GM13976 (cell line): ENCODE results near the gene C1orf174.
A peak's percentile ranks its signal among the peaks of the same experiment; 100 is the strongest.

Experiments
- DNase-seq: peaks from one replicate; pipeline ENCODE4 v3.0.0; 2012; ENCODE audit warnings: low spot score
- in situ Hi-C: fragments of 300-500 bp; cut with MboI; formaldehyde crosslinking; loops from one replicate; pipeline ENCODE4 v1.12.0; 2022; ENCODE audit warnings: low sequenced_read_pairs, mixed read lengths, inconsistent platforms; ENCODE audit not compliant: unreplicated experiment
- TF ChIP-seq, protein P1 (sequence below): IDR thresholded peaks from 2 replicates; pipeline ENCODE4 v1.5.1; 2012; ENCODE audit warnings: borderline replicate concordance, mild to moderate bottlenecking; ENCODE audit not compliant: insufficient read depth; ENCODE audit errors: extremely low read depth, missing control alignments, control extremely low read depth

Gene C1orf174

DNA sequence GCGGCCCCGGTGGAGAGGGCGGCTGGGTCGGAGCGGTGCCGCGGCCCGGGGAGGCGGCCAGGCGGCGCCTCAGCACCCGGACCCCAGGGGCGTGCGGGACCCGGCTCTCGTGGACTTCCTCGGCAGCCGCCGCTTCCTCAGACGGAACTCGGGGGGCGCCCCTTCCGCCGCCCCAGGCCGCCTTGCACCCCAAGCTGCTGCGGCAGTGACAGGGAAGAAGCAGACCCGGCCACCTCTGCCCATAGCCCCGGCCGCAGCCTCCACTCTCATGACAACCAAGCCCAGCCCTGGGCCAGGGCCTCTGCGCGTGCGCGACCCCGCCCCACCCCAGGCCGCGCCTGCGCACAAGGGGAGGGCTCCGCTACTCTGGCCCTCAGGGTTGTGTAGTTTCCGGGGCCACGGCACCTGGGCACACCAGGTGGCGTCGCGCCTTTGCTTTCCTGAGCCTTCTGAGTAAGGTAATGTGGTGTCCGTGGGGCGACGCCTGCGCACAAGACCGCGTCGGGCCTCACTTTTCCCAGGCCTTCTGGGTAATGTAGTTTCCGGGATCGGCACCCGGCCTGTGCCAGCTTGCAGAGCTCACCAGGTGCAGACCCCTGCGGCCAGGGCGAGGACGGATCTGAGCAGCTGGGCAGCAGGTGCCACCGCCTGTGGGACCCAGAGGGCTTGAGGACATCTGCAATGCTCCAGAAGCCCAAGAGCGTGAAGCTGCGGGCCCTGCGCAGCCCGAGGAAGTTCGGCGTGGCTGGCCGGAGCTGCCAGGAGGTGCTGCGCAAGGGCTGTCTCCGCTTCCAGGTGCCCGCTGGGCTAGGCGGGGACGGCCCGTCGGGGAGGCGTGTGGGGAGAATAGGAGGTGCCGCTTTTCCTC lies 42.9 kb downstream of the C1orf174 start, which contains the start of the genes CEP104 and DFFB:
Gene CEP104 (minus strand): TSS at position 289 of the 868 bp plus-strand sequence. CDS start 4,804 bp downstream, outside the sequence.
Gene DFFB (plus strand): TSS at position 554 of the 868 bp plus-strand sequence. CDS start 128 bp downstream, at position 682.
- TF ChIP-seq, protein P1, sequence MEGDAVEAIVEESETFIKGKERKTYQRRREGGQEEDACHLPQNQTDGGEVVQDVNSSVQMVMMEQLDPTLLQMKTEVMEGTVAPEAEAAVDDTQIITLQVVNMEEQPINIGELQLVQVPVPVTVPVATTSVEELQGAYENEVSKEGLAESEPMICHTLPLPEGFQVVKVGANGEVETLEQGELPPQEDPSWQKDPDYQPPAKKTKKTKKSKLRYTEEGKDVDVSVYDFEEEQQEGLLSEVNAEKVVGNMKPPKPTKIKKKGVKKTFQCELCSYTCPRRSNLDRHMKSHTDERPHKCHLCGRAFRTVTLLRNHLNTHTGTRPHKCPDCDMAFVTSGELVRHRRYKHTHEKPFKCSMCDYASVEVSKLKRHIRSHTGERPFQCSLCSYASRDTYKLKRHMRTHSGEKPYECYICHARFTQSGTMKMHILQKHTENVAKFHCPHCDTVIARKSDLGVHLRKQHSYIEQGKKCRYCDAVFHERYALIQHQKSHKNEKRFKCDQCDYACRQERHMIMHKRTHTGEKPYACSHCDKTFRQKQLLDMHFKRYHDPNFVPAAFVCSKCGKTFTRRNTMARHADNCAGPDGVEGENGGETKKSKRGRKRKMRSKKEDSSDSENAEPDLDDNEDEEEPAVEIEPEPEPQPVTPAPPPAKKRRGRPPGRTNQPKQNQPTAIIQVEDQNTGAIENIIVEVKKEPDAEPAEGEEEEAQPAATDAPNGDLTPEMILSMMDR = peak; percentile 80
- in situ Hi-C loops = no loop called here
- peak; percentile 100 for DNase-seq

DNA sequence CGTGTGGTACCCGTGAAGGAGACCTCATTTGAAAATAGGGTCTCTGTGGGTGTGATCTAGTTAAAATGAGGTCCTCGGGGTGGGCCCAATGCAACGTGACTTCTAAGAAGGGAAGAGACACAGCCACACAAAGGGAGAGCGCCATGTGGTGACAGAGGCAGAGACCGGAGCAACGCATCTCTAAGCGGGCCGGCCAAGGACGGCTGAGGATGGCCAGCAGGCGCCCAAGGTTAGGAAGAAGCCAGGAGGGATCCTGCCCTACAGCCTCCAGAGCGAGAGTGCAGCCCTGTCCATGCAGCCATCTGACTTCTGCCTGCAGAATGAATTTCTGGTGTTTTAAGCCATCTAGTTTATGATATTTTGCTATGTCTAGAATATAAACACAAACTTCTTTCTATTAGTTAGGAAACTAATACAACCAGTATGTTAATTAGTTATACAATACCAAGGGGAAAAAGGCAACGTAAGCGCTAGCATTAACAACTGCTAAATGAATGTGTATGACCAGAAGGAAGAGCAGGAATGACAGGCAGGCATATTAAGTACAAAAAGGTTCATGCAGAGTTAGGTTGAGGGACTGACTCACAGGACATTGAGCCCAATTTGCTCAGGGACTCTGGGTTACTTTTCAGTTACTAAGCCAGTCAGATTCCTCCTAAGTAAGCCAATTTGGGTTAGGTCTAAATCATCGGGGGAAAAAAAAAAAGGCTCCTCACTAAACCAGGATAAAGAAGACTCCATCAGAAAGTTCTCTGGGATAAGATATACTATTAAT lies 47.2 kb downstream of the C1orf174 start:
- TF ChIP-seq, protein P1 = no peak
- no peak for DNase-seq
- in situ Hi-C loops = no loop called here

DNA sequence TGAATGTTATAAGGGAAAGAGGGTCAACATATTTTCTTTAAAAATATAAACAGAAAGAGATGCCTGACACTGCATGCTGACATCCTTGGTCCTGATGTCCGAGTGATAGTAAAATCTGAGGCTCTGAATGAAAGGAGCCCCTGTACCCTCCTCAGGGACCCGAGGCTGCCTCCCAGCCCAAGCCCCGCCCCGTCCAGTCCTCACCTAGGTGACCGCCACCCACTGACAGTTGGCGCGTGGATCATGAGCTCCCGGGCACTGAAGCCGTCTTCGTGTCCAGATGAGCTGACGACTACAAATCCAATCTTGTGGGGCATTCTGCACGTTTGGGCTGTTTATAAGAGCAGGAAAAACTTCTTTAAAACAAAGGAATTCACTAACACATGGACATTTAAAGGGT lies 48.0 kb downstream of the C1orf174 start:
- no peak for DNase-seq
- in situ Hi-C loops = no loop called here
- TF ChIP-seq, protein P1 = no peak

DNA sequence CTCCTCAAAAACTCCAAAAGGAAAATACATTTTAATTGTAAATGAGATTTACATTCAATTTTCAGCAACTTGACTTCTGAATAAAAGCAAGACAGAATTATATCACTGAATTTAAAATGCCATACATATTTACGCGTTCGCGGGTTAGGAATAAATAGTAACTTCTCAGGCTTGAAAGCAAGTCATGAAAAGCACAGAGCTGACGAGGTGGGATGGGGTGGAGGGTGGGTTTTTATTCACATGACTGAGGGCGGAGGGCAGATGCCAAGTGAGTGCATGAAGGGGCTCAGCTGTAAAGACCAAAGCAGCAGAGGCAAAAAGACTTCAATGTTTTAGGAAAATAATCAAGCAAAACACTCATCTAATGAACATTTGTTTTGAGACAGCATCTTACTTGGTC lies 48.8 kb downstream of the C1orf174 start:
- in situ Hi-C loops = no loop called here
- no peak for DNase-seq
- TF ChIP-seq, protein P1 = no peak

DNA sequence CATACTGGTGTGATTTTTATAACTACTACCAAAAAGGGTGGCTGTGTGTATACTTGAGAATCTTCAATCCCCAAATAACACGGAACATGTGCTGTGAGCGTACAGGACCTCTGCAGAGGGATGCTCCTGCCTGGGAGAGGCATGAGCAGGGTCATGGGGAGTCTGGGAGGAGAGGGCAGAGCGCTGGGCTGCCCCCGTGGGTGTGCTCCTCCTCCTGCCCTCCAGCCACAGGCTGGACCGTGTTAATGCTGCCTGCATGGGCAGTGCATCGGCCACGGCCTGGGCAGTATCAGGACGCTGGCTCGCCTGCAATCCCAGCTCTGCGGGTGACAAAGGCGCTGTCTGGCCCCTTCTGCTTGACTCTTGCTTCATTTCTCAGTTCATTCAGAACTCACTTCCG lies 49.2 kb downstream of the C1orf174 start:
- in situ Hi-C loops = no loop called here
- TF ChIP-seq, protein P1 = no peak
- no peak for DNase-seq

DNA sequence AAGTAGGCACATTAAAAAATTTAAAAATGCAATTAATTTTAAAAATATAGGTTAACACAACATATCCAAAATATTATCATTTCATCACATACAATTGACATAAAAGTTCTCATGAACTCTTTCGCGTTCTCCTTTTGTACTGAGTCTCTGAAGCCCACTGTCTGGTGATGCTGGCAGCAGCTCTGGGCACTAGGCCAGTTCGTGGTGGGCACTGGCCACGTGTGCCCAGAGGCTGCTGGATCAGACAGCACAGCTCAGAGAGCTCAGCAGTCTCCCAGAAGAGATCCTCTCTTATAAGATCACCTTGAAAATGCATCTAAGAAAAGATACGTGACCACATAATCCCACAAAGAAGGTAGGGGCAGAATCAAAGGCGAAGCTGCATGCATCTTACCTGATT lies 53.0 kb downstream of the C1orf174 start:
- no peak for DNase-seq
- in situ Hi-C loops = no loop called here
- TF ChIP-seq, protein P1 = no peak
